Temporal lobe (tissue), 1 donor: ENCODE results near the gene DNAJC4. TPM values are rescaled to one million over a fixed set of nuclear protein-coding genes. Genes with fewer than 3 reads are reported as not detected.

ENCODE experiments used
- total RNA-seq: library from RNA; depleted of rRNA; stranded (reverse); fragments of >200 nt; gene quantifications from one replicate; pipeline ENCODE4 v1.2.3, GENCODE V29; 2014

The DNAJC4 gene
- total RNA-seq, 1 donor from 2014 or later: 6.6 TPM

Other genes starting within 250 kb of the DNAJC4 start
- 34.9 TPM for gene OTUB1, start 244.1 kb upstream of the DNAJC4 start, total RNA-seq
- 7.6 TPM for gene FLRT1, start 194.6 kb upstream of the DNAJC4 start, total RNA-seq
- 12.0 TPM for gene MACROD1, start 64.4 kb upstream of the DNAJC4 start, total RNA-seq
- 62.9 TPM for gene STIP1, start 44.4 kb upstream of the DNAJC4 start, total RNA-seq
- gene FERMT3, start 23.8 kb upstream of the DNAJC4 start, total RNA-seq: 0.98 TPM
- 5.4 TPM for gene TRPT1, start 4.4 kb upstream of the DNAJC4 start, total RNA-seq
- 10.6 TPM for gene NUDT22, start 4.3 kb upstream of the DNAJC4 start, total RNA-seq
- gene VEGFB, start 4.0 kb downstream of the DNAJC4 start, total RNA-seq: 24.1 TPM
- 16.2 TPM for gene FKBP2, start 10.5 kb downstream of the DNAJC4 start, total RNA-seq
- gene PPP1R14B, start 16.4 kb downstream of the DNAJC4 start, total RNA-seq: 60.7 TPM
- gene PLCB3, start 21.0 kb downstream of the DNAJC4 start, total RNA-seq: 3.7 TPM
- gene BAD, start 54.1 kb downstream of the DNAJC4 start, total RNA-seq: 35.9 TPM
- 8.1 TPM for gene GPR137, start 55.3 kb downstream of the DNAJC4 start, total RNA-seq
- gene KCNK4, start 60.8 kb downstream of the DNAJC4 start, total RNA-seq: 1.5 TPM
- gene CATSPERZ, start 69.8 kb downstream of the DNAJC4 start, total RNA-seq: 0.98 TPM
- 10.8 TPM for gene ESRRA, start 75.0 kb downstream of the DNAJC4 start, total RNA-seq
- gene TRMT112, start 87.0 kb downstream of the DNAJC4 start, total RNA-seq: 50.9 TPM
- gene PRDX5, start 87.6 kb downstream of the DNAJC4 start, total RNA-seq: 87.5 TPM
- 0.98 TPM for gene CCDC88B, start 109.7 kb downstream of the DNAJC4 start, total RNA-seq
- 7.1 TPM for gene RPS6KA4, start 128.6 kb downstream of the DNAJC4 start, total RNA-seq